G401 (cell line): ENCODE measurements around the gene WDPCP. TPM values are rescaled to one million over a fixed set of nuclear protein-coding genes. Genes with fewer than 3 reads are reported as not detected.
"Not testable (repeated sequence)": the region's sequence is repeated elsewhere in the genome, so short reads cannot be mapped to it uniquely, and the experiment has no call there.

Experiments used
- DNase-seq: peaks from one replicate; pipeline ENCODE4 v3.0.0-alpha.2; 2015; ENCODE audit warnings: low spot score
- in situ Hi-C: cut with HindIII; loops from 2 replicates; pipeline ENCODE4 v1.10.0; 2016; ENCODE audit warnings: low sequenced_read_pairs, mixed read lengths
- total RNA-seq: library from RNA; depleted of rRNA; stranded (reverse); fragments of >200 nt; shearing (Covaris generic); gene quantifications from 2 replicates; pipeline ENCODE4 v1.2.3, GENCODE V29; 2014

WDPCP gene
- total RNA-seq, 1 experiment from 2014 or later: 15.3 TPM

- no peak for DNase-seq
- in situ Hi-C loops: no loop called here
Measured at GRCh38 chr2:63192169-63192888, 395.9 kb downstream of the WDPCP start.

DNA sequence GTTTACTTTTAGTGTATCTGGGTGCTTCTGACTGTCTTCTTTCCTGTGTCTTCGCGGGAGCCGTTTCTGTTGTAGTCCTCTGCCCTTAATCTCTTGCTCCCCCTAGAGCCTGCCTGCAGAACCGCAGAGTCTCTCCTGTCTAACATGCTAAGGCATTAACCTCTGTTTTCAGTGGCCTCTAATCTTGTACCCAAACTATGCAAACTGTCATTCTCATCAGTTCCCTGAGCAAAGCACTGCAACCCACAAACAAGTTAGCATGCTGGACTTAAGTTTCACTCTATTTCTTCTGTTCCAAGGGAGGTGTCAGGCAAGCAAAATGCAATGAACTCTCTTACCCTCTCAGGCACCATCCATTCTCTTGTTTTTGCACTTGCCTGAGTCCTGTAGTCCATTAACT, 399.3 kb downstream of the WDPCP start:
- in situ Hi-C loops: no loop called here
- DNase-seq: peak; percentile 9

- in situ Hi-C loops: no loop called here
- DNase-seq: no peak
Measured at GRCh38 chr2:63186331-63186730, 401.9 kb downstream of the WDPCP start.

DNA sequence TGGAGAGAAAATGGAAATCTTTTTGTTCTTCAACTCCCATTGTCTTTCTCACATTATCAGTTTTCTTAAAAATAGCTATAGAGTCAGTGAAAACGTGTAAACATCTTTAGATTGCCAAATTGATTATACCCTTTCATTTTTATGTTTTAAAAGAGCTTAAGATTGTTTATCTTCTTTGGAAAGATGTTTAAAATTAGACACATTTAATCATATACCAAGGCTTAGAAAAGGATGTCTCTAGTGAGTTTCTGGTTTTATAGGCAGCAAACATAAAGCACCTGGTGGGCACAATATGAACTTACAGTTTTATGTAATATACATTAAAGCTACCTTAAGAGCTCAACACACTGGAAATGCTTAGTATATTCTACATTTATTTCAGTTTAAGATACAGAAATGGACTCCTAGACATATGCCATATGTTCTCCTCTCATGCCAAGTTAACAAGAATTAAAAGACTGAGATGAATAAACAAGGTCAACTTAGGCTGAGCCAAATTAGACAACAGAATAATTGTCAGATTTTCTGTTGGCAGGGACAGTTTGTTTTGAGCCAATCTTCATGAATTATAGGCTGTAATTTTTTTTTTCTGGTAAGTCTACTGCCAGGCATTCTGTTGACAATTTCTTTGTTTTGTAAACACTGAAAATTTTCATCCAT, 425.0 kb downstream of the WDPCP start:
- in situ Hi-C loops: no loop called here
- DNase-seq: peak; percentile 68

DNA sequence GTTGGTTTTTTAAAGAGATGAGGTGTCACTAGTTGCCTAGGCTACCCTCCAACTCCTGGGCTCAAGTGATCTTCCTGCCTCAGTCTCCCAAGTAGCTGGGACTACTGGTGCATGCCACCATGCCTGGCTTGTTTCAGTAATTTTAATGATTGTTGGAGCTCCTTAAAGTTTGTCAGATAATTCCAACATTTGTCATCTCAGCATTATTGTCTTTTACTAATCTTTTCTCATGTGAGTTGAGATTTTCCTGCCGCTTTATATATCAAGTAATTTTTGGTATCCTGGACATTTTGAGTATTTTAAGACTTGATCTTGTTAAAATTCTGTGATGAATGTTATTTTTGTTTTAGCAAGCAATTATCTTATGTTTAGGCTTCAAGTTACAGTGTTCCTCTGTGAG, 429.0 kb downstream of the WDPCP start:
- no peak for DNase-seq
- in situ Hi-C loops: no loop called here

- DNase-seq, in situ Hi-C loops: not testable (repeated sequence)
Measured at GRCh38 chr2:63136683-63137082, 451.6 kb downstream of the WDPCP start.

DNA sequence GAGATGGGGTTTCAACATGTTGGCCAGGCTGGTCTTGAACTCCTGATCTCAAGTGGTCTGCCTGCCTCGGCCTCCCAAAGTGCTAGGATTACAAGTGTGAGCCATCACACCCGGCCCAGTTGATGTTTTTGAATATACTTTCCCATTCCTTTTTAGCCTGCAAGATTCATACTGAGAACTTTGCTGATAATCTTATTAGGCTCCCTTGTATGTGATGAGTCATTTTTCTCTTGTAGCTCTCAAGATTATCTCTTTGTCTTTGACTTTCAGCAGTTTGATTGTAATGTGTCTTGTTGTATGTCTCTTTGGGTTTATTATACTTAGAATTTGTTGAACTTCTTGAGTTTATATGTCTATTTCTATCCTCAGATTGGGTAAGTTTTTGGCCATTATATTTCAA, 456.3 kb downstream of the WDPCP start:
- in situ Hi-C loops: no loop called here
- no peak for DNase-seq

DNA sequence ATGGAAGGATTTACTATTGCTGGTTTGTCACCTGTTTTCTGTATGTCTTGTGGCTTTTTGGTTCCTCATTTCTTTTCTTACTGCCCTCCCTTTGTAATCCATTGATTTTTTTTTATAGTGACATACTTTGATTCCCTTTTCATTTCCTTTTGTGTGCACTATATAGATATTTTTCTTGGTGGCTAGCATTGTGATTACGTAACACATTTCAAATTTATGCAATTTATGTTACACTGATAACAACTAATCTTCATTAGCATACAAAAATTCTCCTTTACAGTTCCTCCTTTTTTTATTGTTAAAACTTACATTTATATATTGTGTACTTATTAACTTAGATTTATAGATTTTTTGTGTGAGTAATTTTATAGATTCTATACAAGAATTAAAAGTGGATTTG, 457.1 kb downstream of the WDPCP start:
- DNase-seq: no peak
- in situ Hi-C loops: no loop called here

- DNase-seq: no peak
- in situ Hi-C loops: no loop called here
Measured at GRCh38 chr2:63127594-63127993, 460.7 kb downstream of the WDPCP start.

DNA sequence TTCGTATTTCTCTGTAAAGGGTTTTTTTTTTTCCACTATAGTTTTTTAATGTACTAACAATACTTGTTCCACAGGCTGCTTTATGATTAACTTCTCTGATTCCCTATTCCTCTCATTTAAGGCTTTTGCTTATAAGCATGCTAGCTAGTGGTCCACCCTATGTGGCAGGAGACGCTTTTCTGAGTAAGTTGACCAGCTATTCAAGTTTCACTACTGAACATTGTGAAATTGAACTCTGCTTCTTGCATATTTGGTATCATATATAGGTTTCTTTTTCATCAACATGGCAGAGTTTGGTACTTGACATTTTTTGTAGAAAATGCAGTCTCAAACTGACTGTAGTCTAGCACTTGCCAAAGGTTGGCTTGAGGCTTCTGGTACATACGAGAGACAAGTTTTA, 463.4 kb downstream of the WDPCP start:
- DNase-seq: no peak
- in situ Hi-C loops: no loop called here

- in situ Hi-C loops: no loop called here
- DNase-seq: no peak
Measured at GRCh38 chr2:63124218-63124617, 464.1 kb downstream of the WDPCP start.

GRCh38 chr2:63122921-63123320, 465.4 kb downstream of the WDPCP start:
- no peak for DNase-seq
- in situ Hi-C loops: no loop called here

DNA sequence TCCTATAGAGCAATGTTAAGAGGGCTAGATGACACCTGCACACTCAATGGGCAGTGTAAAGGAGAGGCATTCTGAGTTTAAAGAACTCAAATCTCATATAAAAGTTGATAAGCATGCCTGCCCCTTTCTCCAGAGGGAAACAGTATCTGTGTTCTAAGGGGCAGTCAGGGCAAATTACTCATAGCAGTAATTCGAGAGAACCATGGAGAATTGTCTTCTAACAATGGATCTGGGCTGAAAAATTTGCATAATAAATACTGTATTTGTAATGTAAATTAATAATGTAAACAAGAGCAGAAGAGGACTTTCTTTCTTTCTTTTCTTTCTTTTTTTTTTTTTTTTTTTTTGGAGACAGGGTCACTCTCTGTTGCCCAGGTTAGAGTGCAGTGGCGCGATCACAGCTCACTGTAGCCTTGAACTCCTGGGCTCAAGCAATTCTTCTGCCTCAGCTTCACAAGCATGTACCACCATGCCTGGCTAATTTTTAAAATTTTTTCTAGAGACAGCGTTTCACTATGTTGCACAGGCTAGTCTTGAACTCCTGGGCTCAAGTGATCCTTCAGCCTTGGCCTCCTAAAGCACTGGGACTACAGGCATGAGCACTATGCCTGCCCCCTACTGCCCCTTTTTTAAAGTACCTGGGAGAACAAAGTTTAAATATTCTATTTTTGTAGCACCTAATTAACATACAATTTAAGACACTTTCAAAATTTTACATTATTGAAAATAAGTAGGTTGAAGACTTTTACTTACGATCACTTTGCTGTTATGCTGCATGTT, 467.0 kb downstream of the WDPCP start:
- no peak for DNase-seq
- in situ Hi-C loops: no loop called here

GRCh38 chr2:63118821-63119220, 469.5 kb downstream of the WDPCP start:
- in situ Hi-C loops: no loop called here
- DNase-seq: no peak

DNA sequence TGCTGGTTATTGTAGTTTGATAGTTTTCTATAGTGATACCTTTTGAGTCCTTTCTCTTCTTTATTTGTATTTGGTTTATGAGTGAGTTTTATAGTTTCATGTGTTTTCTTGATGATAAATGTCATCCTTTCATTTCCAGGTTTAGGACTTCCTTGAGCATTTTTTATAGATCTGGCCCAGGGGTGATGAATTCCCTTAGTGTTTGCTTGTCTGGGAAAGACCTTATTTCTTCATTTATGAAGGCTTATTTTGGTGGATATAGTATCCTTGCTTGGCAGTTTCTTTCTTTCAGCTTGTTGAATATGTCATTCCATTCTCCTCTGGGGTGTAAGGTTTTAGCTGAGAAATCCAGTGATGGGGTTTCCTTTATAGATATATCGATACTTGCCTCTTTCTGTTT, 483.8 kb downstream of the WDPCP start:
- in situ Hi-C loops: no loop called here

DNA sequence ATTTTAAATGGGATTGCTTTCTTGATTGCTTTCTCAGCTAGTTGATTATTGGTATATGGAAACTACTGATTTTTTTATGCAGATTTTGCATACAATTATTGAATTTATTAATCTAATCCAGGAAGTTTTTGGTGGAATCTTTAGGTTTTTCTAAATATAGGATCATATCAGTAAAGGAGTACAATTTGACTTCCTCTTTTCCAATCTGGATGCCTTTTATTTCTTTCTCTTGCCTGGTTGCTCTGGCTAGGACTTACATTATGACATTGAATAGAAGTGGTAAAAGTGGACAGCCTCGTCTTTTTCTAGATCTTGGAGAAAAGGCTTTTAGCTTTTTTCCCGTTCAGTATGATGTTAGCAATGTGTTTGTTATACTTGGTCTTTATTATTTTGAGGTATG, 486.3 kb downstream of the WDPCP start:
- in situ Hi-C loops: no loop called here
- no peak for DNase-seq

More for the DNA sequence above, 483.8 kb downstream of the WDPCP start:
- no peak for DNase-seq

DNA sequence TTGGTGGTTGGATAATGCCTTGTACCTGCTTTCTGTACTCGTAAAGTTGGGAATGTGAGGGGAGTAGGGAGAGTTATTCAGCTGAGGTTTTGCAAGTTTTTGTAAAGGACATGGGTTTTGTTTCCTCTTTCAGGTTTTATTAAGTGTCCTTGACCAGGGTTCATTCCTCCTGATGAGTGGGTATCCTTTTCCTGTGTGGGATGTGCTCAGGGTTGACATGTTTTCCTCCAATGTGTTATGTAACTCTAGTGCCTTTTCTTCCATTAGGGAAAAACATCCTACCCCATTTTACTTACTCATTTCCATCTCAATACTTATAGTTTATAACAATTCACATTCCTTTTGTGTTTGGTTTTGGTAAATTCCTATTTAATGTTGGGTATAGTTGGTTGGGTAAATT, 489.2 kb downstream of the WDPCP start:
- in situ Hi-C loops: no loop called here
- DNase-seq: no peak

- in situ Hi-C loops: no loop called here
- DNase-seq: no peak
Measured at GRCh38 chr2:63096491-63096890, 491.8 kb downstream of the WDPCP start.

GRCh38 chr2:63093502-63093901, 494.8 kb downstream of the WDPCP start:
- DNase-seq: no peak
- in situ Hi-C loops: no loop called here

GRCh38 chr2:63092857-63093256, 495.4 kb downstream of the WDPCP start:
- in situ Hi-C loops: no loop called here
- no peak for DNase-seq
